Psoas muscle (tissue), 8 donors: Measurements from ENCODE around the gene UGT2B7. TPM values are rescaled to one million over a fixed set of nuclear protein-coding genes. Genes with fewer than 3 reads are reported as not detected.

ENCODE experiments used
- ATAC-seq, 4 donors: fragments of 200-7000 bp; cut with Tn5 transposase; one replicate each; pipeline ENCODE4 v1.9.1; 2020; ENCODE audit warnings: moderate library complexity in 3 of 4, mild to moderate bottlenecking in 2 of 4
- DNase-seq, 2 donors: peaks; one replicate each; pipeline ENCODE4 v3.0.0-alpha.2; 2020
- H3K27ac ChIP-seq: fragments of 200-600 bp; one replicate; pipeline ENCODE4 v1.8.0; 2022
- H3K27me3 ChIP-seq, 3 donors: fragments of 200-600 bp in 1 of 3; one replicate each; pipeline versions ENCODE4 v1.6.1 to v1.8.0; 2013 to 2022; ENCODE audit warnings: low read length in 2 of 3, mild to moderate bottlenecking in 2 of 3, moderate library complexity in 1 of 3; ENCODE audit not compliant: insufficient read depth in 3 of 3
- H3K36me3 ChIP-seq, 2 donors: fragments of 200-600 bp in 1 of 2; one replicate each; pipeline versions ENCODE4 v1.6.1 to v1.8.0; 2013 to 2022; ENCODE audit warnings: low read depth in 1 of 2, mild to moderate bottlenecking in 1 of 2, moderate library complexity in 1 of 2; ENCODE audit not compliant: insufficient read depth in 1 of 2
- H3K4me1 ChIP-seq: fragments of 200-600 bp; one replicate; pipeline ENCODE4 v1.8.0; 2022
- H3K4me3 ChIP-seq: fragments of 200-600 bp; one replicate; pipeline ENCODE4 v1.8.0; 2022; ENCODE audit warnings: mild to moderate bottlenecking
- H3K9me3 ChIP-seq: fragments of 200-600 bp; one replicate; pipeline ENCODE4 v1.8.0; 2022
- WGBS, 3 donors: extraction: QIAGEN DNeasy Blood & Tissue Kit; methylation state at CpG; one replicate each; pipeline versions ENCODE4 v1.1.6 to v1.1.7; 2013; 5-methylcytosine and 5-hydroxymethylcytosine counted together
- intact Hi-C, 2 donors: fragments of 100-400 bp; cut with DNase I; formaldehyde crosslinking; loops; one replicate each; pipeline versions ENCODE4 v1.11.0 to v1.14.2; 2022
- polyA plus RNA-seq, 3 donors: library from polyadenylated mRNA; stranded (reverse); fragments of 200-250 nt; gene quantifications; one replicate each; pipeline ENCODE4 v1.2.3, GENCODE V29; 2013
- total RNA-seq, 4 donors: library from RNA; stranded (reverse); fragmentation: NEBNext Ultra II Directional in 2 of 4; extraction: Animal tissue kit (Norgen Biotek cat#: 25700) in 2 of 4; gene quantifications; one replicate each; pipeline versions ENCODE4 v1.2.1 to v1.2.4, GENCODE V29; 2021 to 2023
- TF ChIP-seq, protein P1 (sequence below): fragments of 200-600 bp; IDR thresholded peaks from one replicate; pipeline ENCODE4 v1.8.0; 2022; ENCODE audit warnings: antibody characterized with exemption
- donor health status: healthy with polysubstance abuse.
- donor health status: DM: no; HTN: no; CAD: no; lungs with moderate emphysema.
- donor health status: Bipolar disorder and iron deficiency.
- donor health status: healthy.
- donor health status: DM: yes; HTN: yes; CAD: no.
- donor health status: DM: no; HTN: no; CAD: no.
- donor health status: DM: no; HTN: no; CAD: no.
- donor health status: DM: yes; HTN: yes; CAD: no.

The UGT2B7 gene
- total and polyA plus RNA-seq, 7 donors: 0.04 TPM; not detected in 6

DNA sequence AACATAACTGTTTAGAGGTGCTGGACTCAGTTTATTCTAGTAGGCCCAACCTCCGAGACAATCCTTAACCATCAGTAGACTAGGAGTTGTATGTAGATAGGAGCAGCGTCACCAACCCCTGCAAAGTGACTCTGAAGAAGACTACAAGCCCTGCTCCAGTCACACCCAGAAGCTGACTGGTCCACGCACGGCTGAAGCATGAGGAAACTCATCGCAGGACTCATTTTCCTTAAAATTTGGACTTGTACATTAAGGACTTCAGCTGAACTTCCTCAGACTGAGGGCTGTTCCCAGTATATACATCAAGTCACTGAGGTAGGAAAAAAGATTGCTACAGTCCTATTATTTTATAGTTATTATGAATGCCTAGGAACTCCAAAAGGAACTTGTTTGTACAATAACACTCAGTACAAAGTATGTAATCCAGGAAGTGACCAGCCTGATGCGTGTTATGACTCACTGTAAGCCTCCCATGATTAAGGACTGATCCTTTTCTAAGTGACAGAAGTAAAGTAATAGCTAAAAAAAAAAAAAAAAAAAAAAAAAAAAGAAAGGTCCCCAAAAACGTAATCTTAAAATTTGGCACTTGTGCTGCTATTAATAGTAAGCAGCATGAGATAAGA, 41.6 kb upstream of the UGT2B7 start:
- TF ChIP-seq, protein P1, sequence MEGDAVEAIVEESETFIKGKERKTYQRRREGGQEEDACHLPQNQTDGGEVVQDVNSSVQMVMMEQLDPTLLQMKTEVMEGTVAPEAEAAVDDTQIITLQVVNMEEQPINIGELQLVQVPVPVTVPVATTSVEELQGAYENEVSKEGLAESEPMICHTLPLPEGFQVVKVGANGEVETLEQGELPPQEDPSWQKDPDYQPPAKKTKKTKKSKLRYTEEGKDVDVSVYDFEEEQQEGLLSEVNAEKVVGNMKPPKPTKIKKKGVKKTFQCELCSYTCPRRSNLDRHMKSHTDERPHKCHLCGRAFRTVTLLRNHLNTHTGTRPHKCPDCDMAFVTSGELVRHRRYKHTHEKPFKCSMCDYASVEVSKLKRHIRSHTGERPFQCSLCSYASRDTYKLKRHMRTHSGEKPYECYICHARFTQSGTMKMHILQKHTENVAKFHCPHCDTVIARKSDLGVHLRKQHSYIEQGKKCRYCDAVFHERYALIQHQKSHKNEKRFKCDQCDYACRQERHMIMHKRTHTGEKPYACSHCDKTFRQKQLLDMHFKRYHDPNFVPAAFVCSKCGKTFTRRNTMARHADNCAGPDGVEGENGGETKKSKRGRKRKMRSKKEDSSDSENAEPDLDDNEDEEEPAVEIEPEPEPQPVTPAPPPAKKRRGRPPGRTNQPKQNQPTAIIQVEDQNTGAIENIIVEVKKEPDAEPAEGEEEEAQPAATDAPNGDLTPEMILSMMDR: no peak
- Histone ChIP-seq H3K4me3 (no peak overlapping the region), H3K27me3 (no peaks in the 10 kb centered on the region), H3K36me3 (no peaks in the 10 kb centered on the region), H3K4me1 (no peaks in the 10 kb centered on the region), H3K9me3 (no peaks in the 10 kb centered on the region), H3K27ac (no peak overlapping the region)
- 75 to 78% (median 75%) methylated on average over 7 of the region's 7 CpGs for WGBS, 3 donors
- DNase-seq (no peak), ATAC-seq (no peak)
- intact Hi-C loops: no loop called here

DNA sequence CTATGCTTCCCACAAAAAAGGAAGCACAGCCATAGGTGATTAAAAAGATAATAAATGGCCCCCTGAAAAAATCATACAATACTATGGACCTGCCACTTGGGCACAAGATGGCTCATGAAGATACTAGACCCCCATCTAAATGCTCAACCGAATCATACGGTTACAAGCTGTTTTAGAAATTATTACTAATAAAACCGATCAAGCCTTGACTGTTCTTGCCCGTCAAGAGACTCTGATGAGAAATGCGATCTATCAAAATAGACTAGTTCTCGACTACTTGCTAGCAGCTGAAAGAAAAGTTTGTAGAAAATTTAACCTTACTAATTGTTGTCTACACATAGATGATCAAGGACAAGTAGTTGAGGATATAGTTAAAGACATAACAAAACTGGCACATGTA, 40.1 kb upstream of the UGT2B7 start:
- ATAC-seq (no peak), DNase-seq (no peak)
- no peak overlapping the region for H3K4me3 ChIP-seq
- intact Hi-C loops: no loop called here
- no peaks in the 10 kb centered on the region for H3K4me1 ChIP-seq
- no peaks in the 10 kb centered on the region for H3K36me3 ChIP-seq
- TF ChIP-seq, protein P1: no peak
- no peaks in the 10 kb centered on the region for H3K9me3 ChIP-seq
- H3K27ac ChIP-seq: no peak overlapping the region
- no peaks in the 10 kb centered on the region for H3K27me3 ChIP-seq
- 95 to 97% (median 96%) methylated on average over 6 of the region's 6 CpGs for WGBS, 3 donors

DNA sequence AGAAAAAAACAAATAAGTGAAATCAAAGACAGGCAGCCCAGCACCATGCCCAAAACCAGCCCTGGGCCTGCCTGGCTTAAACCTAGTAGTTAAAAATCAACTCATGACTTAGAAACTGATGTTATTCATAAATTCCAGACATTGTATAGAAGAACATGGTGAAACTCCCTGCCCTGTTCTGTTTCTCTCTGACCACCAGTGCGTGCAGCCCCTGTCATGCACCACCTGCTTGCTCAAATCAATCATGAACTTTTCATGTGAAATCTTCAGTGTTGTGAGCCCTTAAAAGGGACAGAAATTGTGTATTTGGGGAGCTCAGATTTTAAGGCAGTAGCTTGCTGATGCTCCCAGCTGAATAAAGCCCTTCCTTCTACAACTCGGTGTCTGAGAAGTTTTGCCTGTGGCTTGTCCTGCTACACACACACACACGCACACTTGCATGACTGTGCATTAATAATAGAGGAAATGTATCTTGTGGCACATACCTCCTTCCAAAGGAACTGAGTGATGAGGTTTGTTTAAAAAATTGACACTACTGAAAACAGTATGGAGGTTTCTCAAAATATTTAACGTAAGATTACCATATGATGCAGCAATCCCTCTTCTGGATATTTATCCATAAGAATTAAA, 39.2 kb upstream of the UGT2B7 start:
- Histone ChIP-seq H3K36me3 (no peaks in the 10 kb centered on the region), H3K4me3 (no peak overlapping the region), H3K9me3 (no peaks in the 10 kb centered on the region), H3K27me3 (no peaks in the 10 kb centered on the region), H3K4me1 (no peaks in the 10 kb centered on the region), H3K27ac (no peak overlapping the region)
- no peak for ATAC-seq
- 54 to 67% (median 56%) methylated on average over 4 of the region's 4 CpGs for WGBS, 3 donors
- intact Hi-C loops: no loop called here
- TF ChIP-seq, protein P1: no peak
- no peak for DNase-seq

DNA sequence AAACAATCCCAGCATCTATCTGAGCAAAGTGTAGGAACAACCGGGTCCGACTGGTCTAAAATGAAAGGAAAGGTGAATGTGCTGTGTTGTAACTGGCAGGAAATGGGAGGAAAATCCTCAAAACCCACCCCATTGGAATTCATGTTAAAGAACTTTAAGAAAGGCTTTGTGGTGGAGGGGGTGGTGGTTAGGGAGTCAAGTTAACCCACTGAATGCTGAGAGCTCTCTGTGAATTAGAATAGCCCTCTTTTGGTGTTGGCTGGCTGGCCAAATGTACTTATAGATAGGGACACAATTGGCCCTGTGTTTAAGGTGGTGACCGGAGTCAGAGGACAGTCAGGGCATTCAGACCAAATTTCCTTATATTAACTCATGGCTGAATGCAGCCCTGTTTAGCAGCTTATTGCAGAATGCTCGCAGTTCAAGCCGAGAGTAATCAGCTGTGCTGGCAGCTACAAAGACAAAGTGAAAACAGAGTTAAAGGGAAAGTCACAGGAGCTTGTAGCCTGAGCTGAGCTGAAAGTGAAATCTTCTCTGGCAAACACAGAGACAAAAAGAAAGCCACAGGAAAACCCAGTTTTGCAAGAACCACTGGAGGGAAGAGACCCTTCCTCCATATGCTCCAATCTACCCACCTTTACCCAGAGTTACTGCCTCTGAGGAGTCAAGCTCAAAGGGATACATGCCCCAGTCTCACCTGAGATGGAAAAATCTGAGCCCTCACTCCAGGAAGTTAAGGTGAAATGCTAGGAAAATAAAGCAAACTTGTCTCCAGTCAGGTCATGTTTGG, 38.5 kb upstream of the UGT2B7 start:
- no peaks in the 10 kb centered on the region for H3K9me3 ChIP-seq
- intact Hi-C loops: no loop called here
- no peaks in the 10 kb centered on the region for H3K27me3 ChIP-seq
- H3K36me3 ChIP-seq: no peaks in the 10 kb centered on the region
- H3K4me3 ChIP-seq: no peak overlapping the region
- ATAC-seq (no peak), DNase-seq (no peak)
- H3K4me1 ChIP-seq: no peaks in the 10 kb centered on the region
- no peak overlapping the region for H3K27ac ChIP-seq
- TF ChIP-seq, protein P1: no peak
- 25 to 46% (median 36%) methylated on average over 5 of the region's 5 CpGs for WGBS, 3 donors
